ENCODE results near the gene STK11. TPM values are rescaled to one million over a fixed set of nuclear protein-coding genes. Genes with fewer than 3 reads are reported as not detected.

STK11 gene
- total and polyA plus RNA-seq, 7 experiments from 2014 or later = 13.9 to 91.3 (median 71.5) TPM

GRCh38 chr19:1250437-1251260 is 45.1 kb downstream of the STK11 start:
- peak overlapping the region; percentile 63 for H3K4me3 ChIP-seq (ENCODE audit: low read length)
- ChIA-PET CTCF (no interaction called here), POLR2A (interaction anchor here (1.0 to 10.8 kb wide), 8 partner anchors 9 to 223 kb away, joined by 3 to 229 read pairs (median 6); partner anchors contain the start of gene CIRBP)
- peaks cover 14 to 33% (median 20%) of the 10 kb centered on the region in 3 experiments for H3K36me3 ChIP-seq (ENCODE audit: control insufficient read depth in 2 of 3, insufficient read depth in 3 of 3, low read length in 3 of 3)
- Mint-ChIP-seq H3K27me3 (no peaks in the 10 kb centered on the region), H3K9me3 (peaks cover 0 to 3% (median 0%) of the 10 kb centered on the region in 11 donors), H3K4me3 (peak overlapping the region; percentile 88 to 97 (median 94)), H3K4me1 (peaks cover 0 to 16% (median 11%) of the 10 kb centered on the region in 7 donors), H3K36me3 (peaks cover 0 to 19% (median 0%) of the 10 kb centered on the region in 5 donors), H3K27ac (peak overlapping the region; percentile 83 to 94 (median 91))
- no peaks in the 10 kb centered on the region for H3K27me3 ChIP-seq (ENCODE audit: control insufficient read depth in 2 of 2, insufficient read depth in 2 of 2, low read length in 2 of 2)
- intact Hi-C loops (cut with micrococcal nuclease) = no loop called here
- peaks cover 19 to 30% of the 10 kb centered on the region in 2 donors for H3K4me1 ChIP-seq (ENCODE audit: control insufficient read depth in 2 of 2, insufficient read depth in 2 of 2, low read length in 2 of 2)
- no peaks in the 10 kb centered on the region for H3K9me3 ChIP-seq (ENCODE audit: control insufficient read depth in 2 of 3, low read length in 3 of 3)
- ATAC-seq (no peak), DNase-seq (peak; percentile 55 to 79 (median 73))
- peak overlapping the region; percentile 93 for H3K27ac ChIP-seq (ENCODE audit: low read depth, low read length)

DNA sequence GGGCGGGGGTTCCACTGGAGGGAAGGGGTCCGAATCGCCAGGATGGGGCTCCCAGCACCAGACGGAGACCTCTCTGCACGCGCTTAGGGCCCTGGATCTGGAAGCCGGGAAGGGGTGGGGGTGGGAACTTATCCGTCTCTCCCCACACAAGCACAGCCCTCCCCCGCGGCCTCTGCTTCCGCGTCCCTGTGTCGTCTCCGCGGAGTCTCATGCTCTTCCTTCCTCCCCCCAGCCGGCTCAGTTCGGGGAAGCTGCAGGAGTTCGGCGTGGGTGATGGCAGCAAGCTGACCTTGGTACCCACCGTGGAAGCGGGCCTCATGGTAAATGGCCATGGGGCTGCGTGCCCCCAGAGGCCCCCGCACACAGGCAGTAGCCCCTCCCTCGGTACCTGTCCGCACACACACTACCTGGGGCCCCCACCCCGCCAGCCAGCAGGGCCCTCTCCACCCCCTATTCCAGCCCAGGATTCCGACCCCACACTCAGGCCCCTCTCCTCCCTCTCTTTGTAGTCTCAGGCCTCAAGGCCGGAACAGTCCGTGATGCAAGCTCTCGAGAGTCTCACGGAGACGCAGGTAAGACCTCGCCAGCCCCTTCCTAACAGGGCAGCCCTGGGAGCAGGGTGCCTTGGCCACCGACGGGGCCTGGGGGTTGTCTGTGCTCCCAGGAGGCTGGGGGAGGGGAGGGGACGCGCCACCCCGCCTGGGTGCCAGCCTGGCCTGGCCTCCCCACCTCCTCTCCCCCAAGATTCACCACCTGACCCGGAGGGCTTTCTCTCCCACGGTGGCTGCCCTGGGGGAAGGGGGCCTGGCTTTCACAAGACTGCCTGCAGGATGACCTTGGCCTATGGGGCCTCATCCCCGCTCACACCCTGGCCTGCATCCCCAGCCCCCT is 46.0 kb downstream of the STK11 start:
- intact Hi-C loops (cut with micrococcal nuclease) = loop anchor here in 1 of 2 donors (1.0 kb wide), 1 partner anchor 454 kb away; the partner anchor contains the start of gene PTBP1
- Histone ChIP-seq H3K27me3 (ENCODE audit: control insufficient read depth in 2 of 2, insufficient read depth in 2 of 2, low read length in 2 of 2) (no peaks in the 10 kb centered on the region), H3K4me1 (ENCODE audit: control insufficient read depth in 2 of 2, insufficient read depth in 2 of 2, low read length in 2 of 2) (peaks cover 19 to 35% of the 10 kb centered on the region in 2 donors), H3K9me3 (ENCODE audit: control insufficient read depth in 2 of 3, low read length in 3 of 3) (no peaks in the 10 kb centered on the region), H3K36me3 (ENCODE audit: control insufficient read depth in 2 of 3, insufficient read depth in 3 of 3, low read length in 3 of 3) (peaks cover 19 to 41% (median 27%) of the 10 kb centered on the region in 3 experiments), H3K4me3 (ENCODE audit: low read length) (peak overlapping the region; percentile 63), H3K27ac (ENCODE audit: low read depth, low read length) (peak overlapping the region; percentile 93)
- Mint-ChIP-seq H3K27me3 (no peaks in the 10 kb centered on the region), H3K9me3 (peaks cover 0 to 3% (median 0%) of the 10 kb centered on the region in 11 donors), H3K4me1 (peaks cover 0 to 23% (median 16%) of the 10 kb centered on the region in 7 donors), H3K4me3 (peak overlapping the region; percentile 88 to 97 (median 94)), H3K36me3 (peaks cover 0 to 19% (median 0%) of the 10 kb centered on the region in 5 donors), H3K27ac (peak overlapping the region; percentile 83 to 94 (median 91))
- POLR2A ChIA-PET = interaction anchor here (1.0 to 10.8 kb wide), 6 partner anchors 10 to 603 kb away, joined by 3 to 229 read pairs (median 14); partner anchors contain the start of gene CIRBP
- DNase-seq (peak in 8 of 9 donors; percentile 60 to 74 (median 68)), ATAC-seq (no peak)
- CTCF ChIA-PET = no interaction called here

DNA sequence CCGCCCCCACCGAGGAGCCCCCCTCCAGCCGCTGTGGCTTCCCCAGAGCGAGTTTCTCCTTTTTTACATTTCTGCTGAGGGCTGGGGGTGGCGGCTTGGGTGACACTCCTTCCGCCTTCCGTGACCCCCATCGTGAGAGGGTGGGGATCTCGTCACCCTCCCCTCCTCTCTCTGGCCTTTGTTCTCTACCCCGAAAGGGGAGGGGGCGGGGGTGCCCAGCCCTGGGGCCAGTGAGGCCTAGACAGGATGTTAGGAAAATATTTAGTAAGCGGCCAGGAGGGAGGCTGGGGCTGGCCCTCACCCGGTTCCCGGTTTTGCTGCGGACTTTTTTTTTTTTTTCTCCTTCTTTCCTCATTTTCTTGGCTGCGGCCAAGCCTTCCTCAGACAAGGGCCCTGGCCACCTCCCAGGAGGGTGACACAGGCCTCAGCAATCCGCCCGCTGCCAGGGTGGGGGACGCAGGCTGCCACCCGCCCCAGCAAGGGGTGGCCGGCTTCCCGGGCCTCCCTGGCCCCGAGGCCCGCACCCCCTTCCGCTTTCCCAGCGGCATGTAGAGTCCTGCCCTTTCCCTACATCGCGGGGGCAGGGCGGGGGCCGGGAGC is 46.7 kb downstream of the STK11 start:
- H3K9me3 ChIP-seq (ENCODE audit: control insufficient read depth in 2 of 3, low read length in 3 of 3) = no peaks in the 10 kb centered on the region
- Mint-ChIP-seq H3K4me1 (peaks cover 0 to 25% (median 18%) of the 10 kb centered on the region in 7 donors), H3K9me3 (peaks cover 0 to 3% (median 0%) of the 10 kb centered on the region in 11 donors), H3K27me3 (no peaks in the 10 kb centered on the region), H3K4me3 (peak overlapping the region; percentile 87 to 97 (median 92)), H3K27ac (peak overlapping the region; percentile 28 to 93 (median 87)), H3K36me3 (peaks cover 0 to 20% (median under 1%) of the 10 kb centered on the region in 5 donors)
- peak overlapping the region; percentile 93 for H3K27ac ChIP-seq (ENCODE audit: low read depth, low read length)
- ATAC-seq = peak; percentile 12
- intact Hi-C loops (cut with micrococcal nuclease) = loop anchor here in 1 of 2 donors (1.0 kb wide), 1 partner anchor 455 kb away; the partner anchor contains the start of gene PTBP1
- peak in 8 of 9 donors; percentile 49 to 74 (median 60) for DNase-seq
- peaks cover 19 to 41% of the 10 kb centered on the region in 2 donors for H3K4me1 ChIP-seq (ENCODE audit: control insufficient read depth in 2 of 2, insufficient read depth in 2 of 2, low read length in 2 of 2)
- ChIA-PET POLR2A (interaction anchor here (0.8 to 10.8 kb wide), 10 partner anchors 8 to 602 kb away, joined by 3 to 229 read pairs (median 10); partner anchors contain the start of genes ARHGAP45, CIRBP and FAM174C), CTCF (interaction anchor here (0.6 to 1.9 kb wide), 5 partner anchors 8 to 347 kb away, joined by 3 to 13 read pairs (median 3); no protein-coding TSS in a partner anchor)
- H3K27me3 ChIP-seq (ENCODE audit: control insufficient read depth in 2 of 2, insufficient read depth in 2 of 2, low read length in 2 of 2) = no peaks in the 10 kb centered on the region
- H3K36me3 ChIP-seq (ENCODE audit: control insufficient read depth in 2 of 3, insufficient read depth in 3 of 3, low read length in 3 of 3) = peaks cover 19 to 49% (median 29%) of the 10 kb centered on the region in 3 experiments
- H3K4me3 ChIP-seq (ENCODE audit: low read length) = peak overlapping the region; percentile 63

GRCh38 chr19:1252821-1253513 is 47.4 kb downstream of the STK11 start:
- peaks cover 0 to 24% (median 4%) of the 10 kb centered on the region in 5 donors for H3K36me3 Mint-ChIP-seq
- H3K27me3 Mint-ChIP-seq = no peaks in the 10 kb centered on the region
- peak overlapping the region in 7 of 9 donors; percentile 71 to 93 (median 82) for H3K27ac Mint-ChIP-seq
- Histone ChIP-seq H3K36me3 (ENCODE audit: control insufficient read depth in 2 of 3, insufficient read depth in 3 of 3, low read length in 3 of 3) (peaks cover 19 to 55% (median 29%) of the 10 kb centered on the region in 3 experiments), H3K4me3 (ENCODE audit: low read length) (peak overlapping the region; percentile 63), H3K9me3 (ENCODE audit: control insufficient read depth in 2 of 3, low read length in 3 of 3) (no peaks in the 10 kb centered on the region), H3K27ac (ENCODE audit: low read depth, low read length) (peak overlapping the region; percentile 93), H3K27me3 (ENCODE audit: control insufficient read depth in 2 of 2, insufficient read depth in 2 of 2, low read length in 2 of 2) (no peaks in the 10 kb centered on the region), H3K4me1 (ENCODE audit: control insufficient read depth in 2 of 2, insufficient read depth in 2 of 2, low read length in 2 of 2) (peaks cover 24 to 43% of the 10 kb centered on the region in 2 donors)
- peaks cover 6 to 31% (median 24%) of the 10 kb centered on the region in 7 donors for H3K4me1 Mint-ChIP-seq
- ATAC-seq = peak; percentile 33
- peaks cover 0 to 3% (median 0%) of the 10 kb centered on the region in 11 donors for H3K9me3 Mint-ChIP-seq
- DNase-seq = peak; percentile 52 to 85 (median 67)
- intact Hi-C loops (cut with micrococcal nuclease) = loop anchor here in 1 of 2 donors (1.0 kb wide), 1 partner anchor 456 kb away; the partner anchor contains the start of gene PTBP1
- ChIA-PET POLR2A (interaction anchor here (0.8 to 10.8 kb wide), 7 partner anchors 8 to 226 kb away, joined by 3 to 229 read pairs (median 14); partner anchors contain the start of genes ARHGAP45, CIRBP and FAM174C), CTCF (interaction anchor here (0.6 to 1.9 kb wide), 5 partner anchors 8 to 348 kb away, joined by 3 to 13 read pairs (median 3); no protein-coding TSS in a partner anchor)
- H3K4me3 Mint-ChIP-seq = peak overlapping the region in 9 of 10 donors; percentile 61 to 97 (median 91)

DNA sequence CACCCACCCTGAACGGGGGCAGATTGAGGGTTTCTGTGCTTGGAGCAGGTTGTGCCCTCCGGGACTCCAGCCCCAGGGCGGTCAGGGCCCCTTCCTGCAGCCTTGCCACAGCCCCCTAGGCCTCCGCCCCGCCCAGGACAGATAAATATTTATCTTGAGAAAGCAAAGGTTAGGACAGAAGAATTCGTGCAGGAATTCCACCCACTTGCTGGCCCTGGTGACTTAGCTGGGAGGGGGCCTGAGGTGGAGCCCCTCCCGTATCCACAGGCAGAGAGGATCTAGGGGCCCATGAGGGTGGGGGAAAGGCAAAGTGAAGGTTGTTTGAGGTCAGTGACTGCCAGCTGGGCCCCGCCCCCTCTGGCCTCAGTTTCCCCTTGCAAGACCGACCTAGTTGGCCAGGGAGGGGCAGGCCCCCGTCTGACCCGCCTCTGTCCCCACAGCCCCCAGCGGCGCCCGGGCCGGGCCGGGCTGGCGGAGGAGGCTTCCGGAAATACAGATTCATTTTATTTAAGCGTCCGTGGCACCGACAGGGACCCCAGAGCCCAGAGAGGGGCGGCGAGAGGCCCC is 48.0 kb downstream of the STK11 start:
- peaks cover 9 to 36% (median 30%) of the 10 kb centered on the region in 7 donors for H3K4me1 Mint-ChIP-seq
- H3K36me3 Mint-ChIP-seq = peaks cover 0 to 24% (median 4%) of the 10 kb centered on the region in 5 donors
- H3K4me3 ChIP-seq (ENCODE audit: low read length) = peak overlapping the region; percentile 63
- DNase-seq (peak in 1 of 9 donors; percentile 20), ATAC-seq (no peak)
- ChIA-PET CTCF (interaction anchor here (1.3 to 1.9 kb wide), 3 partner anchors 8 to 13 kb away, joined by 3 to 13 read pairs (median 13); no protein-coding TSS in a partner anchor), POLR2A (interaction anchor here (1.0 to 10.8 kb wide), 7 partner anchors 8 to 226 kb away, joined by 3 to 229 read pairs (median 14); partner anchors contain the start of genes CIRBP and FAM174C)
- H3K4me1 ChIP-seq (ENCODE audit: control insufficient read depth in 2 of 2, insufficient read depth in 2 of 2, low read length in 2 of 2) = peaks cover 30 to 47% of the 10 kb centered on the region in 2 donors
- H3K27me3 ChIP-seq (ENCODE audit: control insufficient read depth in 2 of 2, insufficient read depth in 2 of 2, low read length in 2 of 2) = no peaks in the 10 kb centered on the region
- H3K9me3 Mint-ChIP-seq = peaks cover 0 to 3% (median 0%) of the 10 kb centered on the region in 11 donors
- H3K27ac ChIP-seq (ENCODE audit: low read depth, low read length) = peak overlapping the region; percentile 93
- peak overlapping the region in 8 of 9 donors; percentile 21 to 90 (median 78) for H3K27ac Mint-ChIP-seq
- no peaks in the 10 kb centered on the region for H3K27me3 Mint-ChIP-seq
- peaks cover 19 to 56% (median 29%) of the 10 kb centered on the region in 3 experiments for H3K36me3 ChIP-seq (ENCODE audit: control insufficient read depth in 2 of 3, insufficient read depth in 3 of 3, low read length in 3 of 3)
- no peaks in the 10 kb centered on the region for H3K9me3 ChIP-seq (ENCODE audit: control insufficient read depth in 2 of 3, low read length in 3 of 3)
- intact Hi-C loops (cut with micrococcal nuclease) = no loop called here
- peak overlapping the region in 8 of 10 donors; percentile 61 to 97 (median 84) for H3K4me3 Mint-ChIP-seq

Measured in naive thymus-derived CD4-positive, alpha-beta T cell (primary cell).